CMK (cell line): ENCODE results near the gene CITED1.
"Not testable (repeated sequence)": the region's sequence is repeated elsewhere in the genome, so short reads cannot be mapped to it uniquely, and the experiment has no call there.

Experiments used
- DNase-seq: peaks from one replicate; pipeline ENCODE4 v3.0.0-alpha.2; 2010; ENCODE audit warnings: low read depth

The CITED1 gene

DNA sequence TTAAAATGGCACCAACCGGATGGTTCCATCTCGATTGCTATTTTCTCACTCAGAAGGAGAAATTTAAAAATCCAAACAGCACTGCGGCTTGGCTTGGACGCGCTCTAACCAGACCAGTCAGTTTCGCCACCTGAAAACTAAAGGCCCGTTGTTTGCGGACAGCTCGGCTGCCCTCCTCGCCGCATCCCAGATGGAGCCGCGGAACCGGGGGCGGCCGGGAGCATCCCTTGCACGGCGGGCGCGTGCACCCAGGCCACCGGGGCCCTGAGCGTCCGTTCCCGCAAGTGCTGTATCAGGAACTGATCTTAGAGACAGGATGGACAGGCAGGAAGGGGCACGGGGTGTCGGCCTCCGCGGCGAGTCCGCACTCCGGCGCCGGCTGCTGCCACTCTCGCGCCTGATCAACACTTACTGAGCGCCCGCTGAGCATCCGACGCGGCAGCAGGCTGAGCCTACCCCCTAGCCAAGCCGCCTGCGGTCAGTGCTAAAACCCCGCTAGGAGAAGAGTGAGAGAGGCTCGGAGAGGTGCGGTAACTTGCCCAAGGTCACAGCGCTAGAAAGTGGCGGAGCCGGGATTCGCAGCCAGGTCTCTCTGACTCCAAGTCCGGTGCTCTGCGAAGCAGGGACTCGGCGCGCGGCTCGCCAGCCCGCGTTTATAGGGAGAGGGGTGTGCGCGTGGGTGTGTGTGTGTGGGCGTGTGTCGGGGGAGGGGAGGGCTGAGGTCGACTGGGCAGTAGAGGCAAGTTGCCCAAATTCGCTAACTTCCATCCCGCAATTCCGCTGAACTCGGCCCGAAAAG, at the start of gene CITED1:
CITED1 (minus strand) TSS at position 629 of the 799 bp plus-strand sequence. CDS start 3,045 bp downstream, outside the sequence.
- no peak for DNase-seq

GRCh38 chrX:72352786-72353185, 47.1 kb upstream of the CITED1 start:
- DNase-seq, result no peak

DNA sequence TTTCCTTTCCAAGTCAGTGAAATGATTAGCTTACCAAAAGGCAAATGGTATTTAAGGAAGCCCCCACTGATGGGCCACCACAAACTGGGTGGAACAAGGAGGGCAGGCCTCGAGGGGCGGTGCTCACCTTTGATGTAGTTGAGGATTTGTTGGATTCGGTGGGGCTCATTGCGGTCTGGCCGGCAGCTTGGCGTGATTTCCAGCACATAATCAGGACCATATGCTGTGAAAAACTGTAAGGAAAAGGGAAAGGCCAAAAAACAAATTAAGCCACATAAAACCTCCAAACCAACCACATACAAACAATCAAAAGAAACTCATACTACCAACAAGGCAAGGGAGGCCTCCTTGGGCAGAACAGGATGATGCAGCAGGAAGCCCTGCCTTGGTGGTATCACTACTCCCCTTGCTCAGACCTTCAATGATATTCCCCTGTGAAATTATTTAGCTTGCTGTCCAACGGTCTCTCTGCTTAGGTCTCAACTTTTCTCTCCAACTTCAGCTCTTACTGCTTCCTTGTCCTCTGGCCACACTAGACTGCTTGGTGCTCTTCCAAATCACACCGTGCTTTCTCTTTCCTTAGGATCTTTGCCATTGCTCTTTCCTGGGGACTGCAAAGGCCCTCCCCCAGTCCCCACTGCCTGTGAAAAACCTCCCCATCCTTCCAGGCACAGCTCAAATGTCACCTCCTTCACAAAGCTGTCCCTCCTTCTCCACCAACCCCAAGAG, 46.1 kb upstream of the CITED1 start:
- no peak for DNase-seq

DNA sequence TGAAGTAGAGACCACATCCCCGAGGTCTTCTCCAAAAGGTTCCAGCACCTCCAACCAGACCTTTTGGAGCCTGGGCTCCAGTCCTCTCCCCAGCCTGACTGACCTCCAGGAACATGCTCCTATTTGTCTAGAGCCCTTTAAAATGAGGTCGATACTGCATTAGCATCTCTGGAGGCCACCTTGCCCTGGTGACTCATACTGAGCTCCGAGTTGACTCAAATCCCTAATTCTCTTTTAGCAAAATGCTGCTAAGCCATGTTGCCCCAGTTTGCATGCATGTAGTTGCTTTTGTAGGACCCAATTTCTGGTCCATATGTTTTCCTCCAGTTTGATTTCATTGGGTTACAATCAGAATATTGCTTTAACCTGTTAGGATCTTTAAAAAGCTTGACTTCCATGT, 43.5 kb upstream of the CITED1 start:
- no peak for DNase-seq

GRCh38 chrX:72348247-72348979, 42.7 kb upstream of the CITED1 start:
- no peak for DNase-seq

GRCh38 chrX:72347366-72347765, 41.7 kb upstream of the CITED1 start:
- DNase-seq, result no peak

DNA sequence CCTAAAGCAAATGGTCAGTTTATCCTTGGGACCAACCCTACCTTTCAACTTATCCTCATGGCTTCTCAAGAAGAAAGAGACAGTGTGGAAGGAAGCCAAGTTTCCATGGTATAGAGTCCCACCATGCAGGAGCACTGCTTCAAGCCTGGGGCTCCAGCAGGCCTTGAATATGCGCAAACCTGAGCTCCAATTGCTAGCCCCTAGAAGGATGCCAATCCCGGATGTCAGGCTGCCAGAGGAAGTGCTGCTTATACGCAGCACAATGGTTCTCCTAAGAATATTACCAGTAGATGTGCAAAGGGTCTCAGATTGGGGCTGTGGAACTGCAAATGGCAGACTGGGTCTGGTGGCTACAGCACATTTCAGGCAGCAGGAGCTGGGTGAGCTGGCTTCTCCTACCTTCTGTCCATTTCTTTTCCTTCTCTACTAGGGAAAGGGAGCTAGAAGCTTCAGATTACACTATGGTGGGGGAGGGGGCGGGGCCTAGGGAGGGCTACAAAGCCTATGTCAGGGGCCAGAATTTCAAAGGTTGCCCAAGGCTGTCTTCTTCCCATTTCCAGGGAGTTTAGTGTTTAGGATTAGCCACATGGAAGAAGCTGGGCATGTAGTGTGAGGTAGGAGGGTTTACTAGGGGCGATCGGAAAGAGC, 40.7 kb upstream of the CITED1 start:
- DNase-seq, result no peak

- DNase-seq, result no peak
Measured at GRCh38 chrX:72340626-72341025, 34.9 kb upstream of the CITED1 start.

DNA sequence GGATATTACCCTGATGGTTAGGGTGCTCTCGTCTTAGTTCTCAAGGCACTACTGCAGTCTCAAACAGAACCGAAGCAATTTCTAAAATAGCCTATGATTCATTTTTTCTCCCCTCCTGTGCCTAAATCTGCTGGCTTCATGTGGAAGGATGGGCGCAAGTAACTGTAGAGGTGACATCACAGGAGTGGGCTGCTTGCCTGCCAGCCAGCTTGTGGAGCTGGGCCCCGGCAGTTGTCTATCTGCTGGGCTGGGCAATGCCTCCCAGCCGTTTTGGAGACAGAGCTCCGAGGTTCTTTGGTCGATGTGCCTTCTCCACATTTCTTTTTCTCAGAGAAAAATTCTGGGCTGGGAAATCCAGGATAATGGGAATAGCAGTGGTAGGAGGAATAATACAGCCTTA, 34.3 kb upstream of the CITED1 start:
- DNase-seq, result no peak

DNA sequence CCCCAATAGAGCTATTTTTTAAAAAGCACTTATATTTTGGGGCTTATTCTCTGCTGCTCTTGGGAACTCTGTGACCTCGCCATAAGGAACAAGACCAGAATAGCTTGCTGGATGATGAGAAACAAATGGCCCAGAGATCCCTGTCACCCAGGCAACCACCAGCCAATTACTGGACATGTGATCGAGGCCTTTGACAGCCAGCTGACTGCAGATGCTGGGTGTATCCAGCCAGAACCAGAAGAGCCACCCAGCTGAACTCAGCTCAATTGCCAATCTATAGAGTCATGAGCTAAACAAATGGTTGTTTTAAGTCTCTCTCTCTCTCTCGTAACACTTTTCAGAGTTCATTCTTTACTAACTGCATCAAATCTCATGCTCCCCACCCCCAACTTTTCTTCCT, 24.4 kb upstream of the CITED1 start:
- DNase-seq, result no peak

DNA sequence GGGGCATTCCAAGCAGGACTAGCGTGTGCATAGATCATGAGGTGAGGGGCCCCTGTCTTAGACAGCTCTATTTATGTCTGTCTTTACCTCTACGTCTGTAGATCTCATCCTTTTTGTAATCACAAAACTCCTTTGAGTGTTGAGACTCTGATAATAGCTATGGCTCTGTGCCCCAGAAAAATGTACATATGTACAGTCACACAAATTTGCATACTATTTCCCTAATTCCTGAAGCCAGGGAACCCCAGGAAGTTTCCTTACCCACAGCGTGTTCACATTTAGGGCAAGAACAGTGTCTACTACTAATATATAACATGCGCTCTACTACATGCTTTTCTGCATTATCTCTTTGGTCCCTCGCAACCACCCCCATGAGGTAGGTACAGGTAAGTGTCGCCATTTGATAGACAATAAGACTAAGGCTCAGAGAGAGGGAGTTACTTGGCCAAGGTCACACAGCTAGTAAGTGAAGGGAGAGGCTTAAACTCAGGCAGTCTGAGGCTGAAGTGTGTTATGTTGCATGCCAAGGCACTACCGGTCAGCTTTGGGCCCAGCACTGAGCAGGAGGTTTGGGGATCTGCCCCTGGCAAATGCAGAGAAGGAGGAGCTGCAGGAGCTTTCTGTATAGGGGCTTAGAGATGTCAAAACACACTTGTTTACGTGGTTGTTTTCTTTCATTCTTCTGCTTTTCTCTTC, 21.0 kb upstream of the CITED1 start:
- DNase-seq, result no peak

DNA sequence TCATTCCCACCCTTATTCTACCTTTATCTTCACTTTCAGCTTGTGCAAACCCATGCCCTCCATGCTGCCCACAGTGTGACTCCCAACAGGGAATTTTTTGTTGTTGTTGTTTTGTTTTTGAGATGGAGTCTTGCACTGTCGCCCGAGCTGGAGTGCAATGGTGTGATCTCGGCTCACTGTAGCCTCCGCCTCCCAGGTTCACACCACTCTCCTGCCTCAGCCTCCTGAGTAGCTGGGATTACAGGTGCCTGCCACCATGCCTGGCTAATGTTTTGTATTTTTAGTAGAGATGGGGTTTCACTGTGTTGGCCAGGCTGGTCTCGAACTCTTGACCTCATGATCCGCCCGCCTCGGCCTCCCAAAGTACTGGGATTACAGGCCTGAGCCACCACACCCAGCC, 13.9 kb upstream of the CITED1 start:
- DNase-seq, result not testable (repeated sequence)

- DNase-seq, result no peak
Measured at GRCh38 chrX:72317139-72317538, 11.4 kb upstream of the CITED1 start.

GRCh38 chrX:72316408-72317110, 10.8 kb upstream of the CITED1 start:
- no peak for DNase-seq

DNA sequence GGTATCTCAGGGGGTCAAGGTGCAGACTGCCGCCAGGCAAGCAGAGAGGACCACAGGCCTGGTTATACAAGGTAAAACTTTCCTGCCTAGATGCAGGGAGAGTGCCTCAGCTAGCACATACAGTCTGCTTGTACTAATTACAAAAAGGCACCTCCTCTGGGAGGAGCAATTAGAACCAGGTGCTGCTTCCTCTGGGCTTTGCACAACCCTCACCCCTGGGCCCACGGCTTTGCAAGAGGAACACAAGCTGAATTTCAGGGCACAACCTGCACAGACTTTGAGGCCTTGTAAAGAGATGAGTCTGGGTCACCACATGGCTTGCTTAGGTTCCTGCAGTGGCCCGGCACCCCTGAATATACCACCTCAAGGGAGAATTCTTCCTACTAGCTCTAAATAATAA, 9.2 kb upstream of the CITED1 start:
- DNase-seq, result no peak

DNA sequence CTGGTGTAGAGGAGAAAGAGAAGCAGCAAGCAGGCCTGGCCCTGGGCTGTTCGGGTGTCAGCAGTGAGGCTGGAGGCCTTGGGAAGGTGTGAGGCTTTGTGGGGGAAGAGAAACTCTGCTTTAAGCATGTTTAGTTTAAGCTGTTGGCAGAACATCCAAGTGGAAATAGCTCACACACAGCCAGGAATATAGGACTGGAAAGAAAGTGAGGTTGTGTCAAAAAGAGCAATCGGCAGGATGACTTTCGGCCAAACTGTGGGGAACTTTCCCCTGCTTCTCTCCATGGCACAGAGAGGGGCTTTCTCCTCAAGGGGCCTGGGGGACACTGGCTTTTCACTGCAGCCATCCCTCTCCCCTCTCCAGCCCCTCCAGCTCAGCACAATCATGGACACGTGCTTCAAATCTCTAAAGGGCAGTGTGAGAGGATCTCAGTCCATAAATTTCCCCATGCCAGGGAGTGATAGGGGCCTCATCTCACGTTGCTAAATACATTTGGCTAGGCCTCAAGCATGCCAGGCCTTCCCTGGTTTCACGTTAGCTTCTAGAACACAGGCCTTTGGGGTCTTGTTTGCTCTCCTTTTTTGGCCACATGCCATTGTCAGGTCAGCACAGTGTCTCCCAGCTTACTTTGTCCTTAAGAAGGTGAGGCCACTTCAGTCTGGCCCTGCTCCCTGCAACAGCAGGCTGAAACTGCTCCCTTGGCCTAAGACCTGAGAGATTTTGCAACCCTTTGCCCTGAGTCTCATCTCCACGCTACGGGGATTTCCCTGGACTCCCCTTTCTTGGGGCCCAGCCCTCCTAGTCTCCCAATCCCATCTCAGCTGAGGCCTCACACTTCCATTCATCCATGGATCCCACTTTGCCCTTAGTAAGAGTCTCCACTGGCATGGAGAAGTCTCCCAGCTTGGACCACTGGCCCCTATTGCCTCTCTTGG, 8.3 kb upstream of the CITED1 start:
- DNase-seq, result no peak

DNA sequence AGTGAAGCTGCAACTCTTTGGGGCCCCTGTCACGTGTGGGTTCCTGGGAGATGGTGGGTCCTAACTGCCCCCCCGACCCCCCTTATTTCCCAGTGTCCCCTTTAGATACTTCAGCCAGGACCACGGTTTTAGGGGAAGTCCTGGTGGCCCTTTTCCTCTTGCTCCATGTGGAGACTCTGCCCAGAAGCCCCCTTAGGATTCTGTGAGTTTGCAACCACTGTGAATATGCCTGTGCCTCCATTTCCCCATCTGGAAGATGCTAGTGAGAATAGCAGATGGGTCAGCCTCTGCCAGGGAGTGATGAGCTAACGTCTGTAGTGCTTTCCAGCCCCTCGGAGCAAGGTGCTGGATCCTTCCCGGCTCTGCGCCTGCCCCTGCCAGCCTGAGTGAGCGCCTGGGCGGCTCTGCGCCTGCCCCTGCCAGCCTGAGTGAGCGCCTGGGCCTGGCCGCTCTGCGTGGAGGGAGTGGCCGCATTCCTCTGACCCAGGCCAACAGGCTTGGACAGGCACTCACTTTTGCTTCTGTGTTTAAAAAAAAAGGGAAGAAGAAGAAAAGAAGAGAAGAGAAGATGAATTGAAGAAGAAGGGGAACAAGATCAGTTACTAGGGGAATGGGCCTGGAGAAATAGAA, 6.7 kb upstream of the CITED1 start:
- DNase-seq, result no peak

GRCh38 chrX:72309297-72310071, 3.8 kb upstream of the CITED1 start:
- no peak for DNase-seq
